OCI-LY3 (cell line): ENCODE results near the gene JDP2.

Source experiments
- EZH2phosphoT487 ChIP-seq: fragments of 200-600 bp; shearing (Covaris generic); IDR thresholded peaks from 2 replicates; pipeline ENCODE4 v1.6.1; 2018; ENCODE audit warnings: antibody characterized with exemption, mixed run types, low read depth
- TF ChIP-seq, protein P1 (sequence below): fragments of 200-600, 300-600 bp; sonication (generic); IDR thresholded peaks from 2 replicates; pipeline ENCODE4 v1.5.1; 2014; ENCODE audit warnings: antibody characterized with exemption, low read length, low read depth

DNA sequence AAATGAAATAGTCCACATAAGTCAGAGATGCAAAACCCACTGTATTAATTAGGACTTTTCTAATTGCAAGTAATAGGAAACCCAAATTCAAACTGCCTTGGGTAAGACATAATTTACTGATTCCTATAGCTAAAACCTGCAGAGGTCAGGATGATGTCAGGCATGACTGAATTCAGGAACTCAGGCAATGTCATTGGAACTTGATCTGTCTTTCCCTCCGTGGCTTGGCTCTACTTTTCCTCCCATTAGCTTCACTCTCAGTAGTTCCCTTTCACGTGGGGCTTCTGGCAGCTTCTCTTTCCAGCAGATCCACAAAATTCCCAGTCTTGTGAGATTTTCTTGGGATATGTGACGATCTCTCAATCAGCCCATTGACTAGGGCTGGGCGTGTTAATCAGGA is 2.4 kb upstream of the JDP2 start:
- TF ChIP-seq, protein P1, sequence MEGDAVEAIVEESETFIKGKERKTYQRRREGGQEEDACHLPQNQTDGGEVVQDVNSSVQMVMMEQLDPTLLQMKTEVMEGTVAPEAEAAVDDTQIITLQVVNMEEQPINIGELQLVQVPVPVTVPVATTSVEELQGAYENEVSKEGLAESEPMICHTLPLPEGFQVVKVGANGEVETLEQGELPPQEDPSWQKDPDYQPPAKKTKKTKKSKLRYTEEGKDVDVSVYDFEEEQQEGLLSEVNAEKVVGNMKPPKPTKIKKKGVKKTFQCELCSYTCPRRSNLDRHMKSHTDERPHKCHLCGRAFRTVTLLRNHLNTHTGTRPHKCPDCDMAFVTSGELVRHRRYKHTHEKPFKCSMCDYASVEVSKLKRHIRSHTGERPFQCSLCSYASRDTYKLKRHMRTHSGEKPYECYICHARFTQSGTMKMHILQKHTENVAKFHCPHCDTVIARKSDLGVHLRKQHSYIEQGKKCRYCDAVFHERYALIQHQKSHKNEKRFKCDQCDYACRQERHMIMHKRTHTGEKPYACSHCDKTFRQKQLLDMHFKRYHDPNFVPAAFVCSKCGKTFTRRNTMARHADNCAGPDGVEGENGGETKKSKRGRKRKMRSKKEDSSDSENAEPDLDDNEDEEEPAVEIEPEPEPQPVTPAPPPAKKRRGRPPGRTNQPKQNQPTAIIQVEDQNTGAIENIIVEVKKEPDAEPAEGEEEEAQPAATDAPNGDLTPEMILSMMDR, result no peak
- TF ChIP-seq EZH2phosphoT487, result no peak
